Colonic mucosa (tissue), 4 donors: ENCODE data around the gene SLC9A5. TPM values are rescaled to one million over a fixed set of nuclear protein-coding genes. Genes with fewer than 3 reads are reported as not detected.

Experiments used
- DNase-seq: peaks from one replicate; pipeline ENCODE4 v3.0.0-alpha.2; 2020
- H3K27ac ChIP-seq: fragments of 200-600 bp; one replicate; pipeline ENCODE4 v1.8.0; 2021
- H3K27me3 ChIP-seq: fragments of 200-600 bp; one replicate; pipeline ENCODE4 v1.8.0; 2021
- H3K36me3 ChIP-seq: fragments of 200-600 bp; one replicate; pipeline ENCODE4 v1.8.0; 2021
- H3K4me1 ChIP-seq: fragments of 200-600 bp; one replicate; pipeline ENCODE4 v1.8.0; 2021; ENCODE audit warnings: mild to moderate bottlenecking
- H3K4me3 ChIP-seq: fragments of 200-600 bp; one replicate; pipeline ENCODE4 v1.8.0; 2021
- H3K9ac ChIP-seq, 2 donors: one replicate each; pipeline ENCODE4 v1.7.0; 2013; ENCODE audit warnings: control low read depth in 2 of 2, low read depth in 2 of 2, low read length in 2 of 2
- H3K9me3 ChIP-seq: fragments of 200-600 bp; one replicate; pipeline ENCODE4 v1.8.0; 2021
- CTCF ChIP-seq: fragments of 200-600 bp; IDR thresholded peaks from one replicate; pipeline ENCODE4 v1.8.0; 2022; ENCODE audit warnings: antibody characterized with exemption, mild to moderate bottlenecking
- intact Hi-C: fragments of 100-400 bp; cut with DNase I; formaldehyde crosslinking; loops from one replicate; pipeline ENCODE4 v1.14.1; 2022
- total RNA-seq, 2 donors: library from RNA; stranded (reverse); fragmentation: NEBNext Ultra II Directional in 1 of 2; extraction: Animal tissue kit (Norgen Biotek cat#: 25700) in 1 of 2; gene quantifications; one replicate each; pipeline ENCODE4 v1.2.1, GENCODE V29; 2021
- donor health status: healthy.
- donor health status: DM: no; HTN: no; CAD: no.
- donor health status: DM: no; HTN: no; CAD: no.

Gene SLC9A5
- total RNA-seq, 2 donors from 2014 or later = 0.48 to 2.1 TPM

- no peak for DNase-seq
- no peaks in the 10 kb centered on the region for H3K36me3 ChIP-seq
- intact Hi-C loops = no loop called here
Observed at GRCh38 chr16:67268136-67268579, 19.4 kb downstream of the SLC9A5 start.

GRCh38 chr16:67269766-67270165, 21.0 kb downstream of the SLC9A5 start:
- no peaks in the 10 kb centered on the region for H3K4me1 ChIP-seq
- H3K9me3 ChIP-seq = no peaks in the 10 kb centered on the region
- H3K9ac ChIP-seq = no peak overlapping the region
- no peak overlapping the region for H3K27ac ChIP-seq
- no peaks in the 10 kb centered on the region for H3K36me3 ChIP-seq
- TF ChIP-seq CTCF = no peak
- DNase-seq = no peak
- no peaks in the 10 kb centered on the region for H3K27me3 ChIP-seq
- H3K4me3 ChIP-seq = no peak overlapping the region
- intact Hi-C loops = no loop called here

More at GRCh38 chr16:67268136-67268579, 19.4 kb downstream of the SLC9A5 start:
- H3K9me3 ChIP-seq = no peaks in the 10 kb centered on the region
- H3K27ac ChIP-seq = no peak overlapping the region
- no peaks in the 10 kb centered on the region for H3K4me1 ChIP-seq
- H3K4me3 ChIP-seq = no peak overlapping the region
- no peaks in the 10 kb centered on the region for H3K27me3 ChIP-seq
- no peak overlapping the region for H3K9ac ChIP-seq
- no peak for TF ChIP-seq CTCF

- no peaks in the 10 kb centered on the region for H3K9me3 ChIP-seq
- no peak overlapping the region for H3K9ac ChIP-seq
- no peaks in the 10 kb centered on the region for H3K27me3 ChIP-seq
- intact Hi-C loops = no loop called here
- no peaks in the 10 kb centered on the region for H3K36me3 ChIP-seq
- no peaks in the 10 kb centered on the region for H3K4me1 ChIP-seq
- H3K27ac ChIP-seq = no peak overlapping the region
- H3K4me3 ChIP-seq = no peak overlapping the region
- TF ChIP-seq CTCF = no peak
- no peak for DNase-seq
Observed at GRCh38 chr16:67270931-67271338, 22.2 kb downstream of the SLC9A5 start.

- Histone ChIP-seq H3K36me3 (no peaks in the 10 kb centered on the region), H3K9me3 (no peaks in the 10 kb centered on the region), H3K4me3 (no peak overlapping the region), H3K9ac (no peak overlapping the region), H3K4me1 (no peaks in the 10 kb centered on the region), H3K27ac (no peak overlapping the region), H3K27me3 (no peaks in the 10 kb centered on the region)
- no peak for TF ChIP-seq CTCF
- no peak for DNase-seq
- intact Hi-C loops = no loop called here
Observed at GRCh38 chr16:67271446-67271845, 22.7 kb downstream of the SLC9A5 start.

GRCh38 chr16:67275321-67275720, 26.5 kb downstream of the SLC9A5 start:
- no peaks in the 10 kb centered on the region for H3K36me3 ChIP-seq
- no peaks in the 10 kb centered on the region for H3K9me3 ChIP-seq
- no peak for TF ChIP-seq CTCF
- no peaks in the 10 kb centered on the region for H3K4me1 ChIP-seq
- intact Hi-C loops = no loop called here
- H3K27me3 ChIP-seq = no peaks in the 10 kb centered on the region
- no peak overlapping the region for H3K9ac ChIP-seq
- no peak for DNase-seq
- H3K27ac ChIP-seq = no peak overlapping the region
- no peak overlapping the region for H3K4me3 ChIP-seq
